Measurements from ENCODE around the gene CBX8. TPM values are rescaled to one million over a fixed set of nuclear protein-coding genes. Genes with fewer than 3 reads are reported as not detected.

CBX8 gene
- total and polyA plus RNA-seq, 4 donors: 4.8 to 9.3 (median 5.5) TPM

DNA sequence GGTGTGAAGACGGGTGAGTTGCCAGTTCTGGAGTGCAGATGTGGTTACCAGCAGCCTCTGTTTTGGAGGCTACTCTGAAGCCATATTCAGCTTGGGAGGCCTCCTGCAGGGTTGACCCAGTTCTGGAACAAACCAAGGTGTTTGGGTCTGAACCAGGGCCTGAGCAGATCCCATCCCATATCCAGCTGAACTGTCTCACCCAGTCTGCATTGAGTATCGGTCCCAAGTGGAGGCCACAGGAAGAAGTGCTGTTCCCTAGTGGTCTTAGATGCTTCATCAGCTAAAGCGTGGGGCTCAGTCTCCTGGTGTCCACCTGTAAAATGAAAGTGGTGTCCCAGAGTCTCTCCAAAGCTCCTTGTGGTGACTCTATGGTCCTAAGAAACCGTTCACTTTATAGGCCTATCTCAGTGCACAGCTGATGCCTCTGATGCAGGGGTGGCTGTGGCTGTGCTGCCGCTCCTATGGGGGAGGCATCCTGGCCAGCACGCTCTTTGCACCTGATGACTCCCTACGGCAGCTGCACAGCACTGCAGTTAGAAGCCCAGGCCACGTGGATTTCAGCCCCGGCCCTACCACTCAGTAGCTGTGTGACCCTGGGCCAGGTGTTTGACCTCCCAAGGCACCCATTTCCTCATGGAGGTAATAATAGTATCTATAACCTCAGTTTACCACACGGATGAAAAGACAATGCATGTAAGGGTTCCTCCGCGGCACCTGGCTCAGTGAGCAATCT lies 21.3 kb upstream of the CBX8 start:
- TF ChIP-seq, protein P1, sequence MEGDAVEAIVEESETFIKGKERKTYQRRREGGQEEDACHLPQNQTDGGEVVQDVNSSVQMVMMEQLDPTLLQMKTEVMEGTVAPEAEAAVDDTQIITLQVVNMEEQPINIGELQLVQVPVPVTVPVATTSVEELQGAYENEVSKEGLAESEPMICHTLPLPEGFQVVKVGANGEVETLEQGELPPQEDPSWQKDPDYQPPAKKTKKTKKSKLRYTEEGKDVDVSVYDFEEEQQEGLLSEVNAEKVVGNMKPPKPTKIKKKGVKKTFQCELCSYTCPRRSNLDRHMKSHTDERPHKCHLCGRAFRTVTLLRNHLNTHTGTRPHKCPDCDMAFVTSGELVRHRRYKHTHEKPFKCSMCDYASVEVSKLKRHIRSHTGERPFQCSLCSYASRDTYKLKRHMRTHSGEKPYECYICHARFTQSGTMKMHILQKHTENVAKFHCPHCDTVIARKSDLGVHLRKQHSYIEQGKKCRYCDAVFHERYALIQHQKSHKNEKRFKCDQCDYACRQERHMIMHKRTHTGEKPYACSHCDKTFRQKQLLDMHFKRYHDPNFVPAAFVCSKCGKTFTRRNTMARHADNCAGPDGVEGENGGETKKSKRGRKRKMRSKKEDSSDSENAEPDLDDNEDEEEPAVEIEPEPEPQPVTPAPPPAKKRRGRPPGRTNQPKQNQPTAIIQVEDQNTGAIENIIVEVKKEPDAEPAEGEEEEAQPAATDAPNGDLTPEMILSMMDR (IDR thresholded peaks at IDR 0.05; ENCODE audit: control extremely low read depth, extremely low read depth): no peak
- no peaks in the 10 kb centered on the region for H3K9me3 ChIP-seq (ENCODE audit: control insufficient read depth in 4 of 4, insufficient read depth in 3 of 4, low read length in 3 of 4)
- peaks cover 0 to 25% (median 22%) of the 10 kb centered on the region in 3 donors for H3K27me3 ChIP-seq (ENCODE audit: control insufficient read depth in 3 of 3, insufficient read depth in 3 of 3, low read length in 2 of 3)
- no peak overlapping the region for H3K27ac ChIP-seq (ENCODE audit: low read depth in 1 of 2, low read length in 1 of 2)
- ATAC-seq (ENCODE audit: insufficient read depth, low FRiP score): no peak
- WGBS, 2 donors: 93 to 95% methylated on average over 12 of the region's 12 CpGs
- H3K36me3 ChIP-seq (ENCODE audit: control insufficient read depth in 4 of 4, insufficient read depth in 4 of 4, low read length in 4 of 4): no peaks in the 10 kb centered on the region
- no peak overlapping the region for H3K4me3 ChIP-seq
- no peak for DNase-seq
- peaks cover 0 to 17% (median 4%) of the 10 kb centered on the region in 5 donors for H3K4me1 ChIP-seq (ENCODE audit: control insufficient read depth in 5 of 5, insufficient read depth in 5 of 5, low read length in 5 of 5)
- no peak overlapping the region for H3K9ac ChIP-seq (ENCODE audit: insufficient read depth in 1 of 2, low read length in 2 of 2)

DNA sequence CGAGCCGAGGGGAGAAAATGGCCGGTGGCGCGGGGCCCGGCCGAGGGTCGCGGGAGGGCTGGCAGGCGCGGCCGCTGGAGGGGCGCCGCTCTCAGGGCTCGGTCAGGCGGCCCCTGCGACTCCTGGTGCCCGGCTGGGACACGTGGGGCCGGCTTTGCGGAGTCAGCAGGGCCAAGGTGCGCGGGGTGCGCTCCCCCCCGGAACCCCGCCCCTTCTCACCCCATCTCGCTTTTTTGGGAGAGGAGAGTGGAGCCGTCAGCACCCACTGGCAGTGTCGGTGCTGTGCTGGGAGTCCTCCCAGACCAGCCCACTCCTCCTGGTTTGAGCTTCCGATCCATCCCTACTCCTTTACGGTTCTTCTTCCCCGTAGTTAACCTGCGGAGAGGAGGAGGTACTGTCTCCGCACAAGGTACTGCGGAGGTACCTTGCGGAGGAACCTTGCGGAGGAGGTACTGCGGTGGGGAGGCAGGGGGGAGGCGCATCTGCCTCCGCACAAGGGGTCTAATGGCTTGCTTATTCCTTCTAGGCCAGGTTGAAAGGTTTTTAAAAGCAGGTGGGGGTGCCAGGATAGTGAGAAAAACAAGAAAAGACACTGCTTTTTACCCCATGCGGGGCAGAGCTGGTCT lies 19.1 kb upstream of the CBX8 start:
- Histone ChIP-seq H3K9ac (ENCODE audit: insufficient read depth in 1 of 2, low read length in 2 of 2) (no peak overlapping the region), H3K27me3 (ENCODE audit: control insufficient read depth in 3 of 3, insufficient read depth in 3 of 3, low read length in 2 of 3) (peaks cover 4 to 38% (median 38%) of the 10 kb centered on the region in 3 donors), H3K4me3 (no peak overlapping the region), H3K9me3 (ENCODE audit: control insufficient read depth in 4 of 4, insufficient read depth in 3 of 4, low read length in 3 of 4) (no peaks in the 10 kb centered on the region), H3K4me1 (ENCODE audit: control insufficient read depth in 5 of 5, insufficient read depth in 5 of 5, low read length in 5 of 5) (peaks cover 0 to 35% (median 16%) of the 10 kb centered on the region in 5 donors), H3K36me3 (ENCODE audit: control insufficient read depth in 4 of 4, insufficient read depth in 4 of 4, low read length in 4 of 4) (no peaks in the 10 kb centered on the region), H3K27ac (ENCODE audit: low read depth in 1 of 2, low read length in 1 of 2) (no peak overlapping the region)
- DNase-seq: no peak
- no peak for ATAC-seq (ENCODE audit: insufficient read depth, low FRiP score)
- 48 to 51% methylated on average over 32 to 41 of the region's 41 CpGs for WGBS, 2 donors
- TF ChIP-seq, protein P1 (IDR thresholded peaks at IDR 0.05; ENCODE audit: control extremely low read depth, extremely low read depth): no peak

DNA sequence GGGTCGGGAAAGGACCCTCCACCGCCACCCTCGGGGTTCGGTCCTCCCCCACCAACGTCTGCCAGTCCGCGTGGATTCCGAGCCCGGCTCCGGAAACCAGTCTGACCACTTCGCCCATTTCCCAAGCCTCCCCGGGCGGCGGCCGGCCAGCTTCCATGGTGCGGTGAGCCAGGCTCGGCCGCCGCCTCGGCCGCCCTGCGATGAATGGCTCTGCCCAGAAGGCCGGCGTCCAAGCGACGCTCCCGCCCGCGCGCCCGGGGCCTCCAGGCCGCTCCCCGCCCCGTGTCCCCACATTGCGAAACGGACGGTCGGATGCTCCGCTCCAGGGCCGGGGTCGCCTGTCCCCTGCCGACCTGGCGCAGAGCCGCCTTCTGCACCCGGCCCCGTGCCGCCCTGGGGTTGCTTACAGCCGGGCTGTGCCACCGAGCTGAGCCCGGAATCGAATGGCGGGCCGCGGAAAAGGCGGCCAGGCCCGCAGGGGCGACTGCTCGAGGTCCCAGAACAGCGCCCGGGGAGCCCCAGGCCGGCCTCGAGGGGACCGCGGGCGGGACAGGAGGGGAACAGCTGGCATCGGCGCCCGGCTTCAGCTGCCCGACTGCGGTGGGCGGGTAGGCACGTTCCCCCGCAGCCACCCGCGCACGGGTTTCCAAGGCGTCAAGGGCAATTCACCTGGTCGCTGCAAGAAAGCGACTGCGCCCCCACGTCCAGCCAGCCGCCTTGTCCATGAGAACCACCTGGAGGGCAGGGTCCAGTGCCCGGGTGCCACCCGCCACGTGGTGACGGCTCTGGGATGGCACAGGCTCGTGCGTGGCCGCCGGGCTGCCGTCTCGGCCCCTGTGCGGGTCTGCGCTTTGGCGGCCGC lies 18.3 kb upstream of the CBX8 start:
- H3K4me3 ChIP-seq: no peak overlapping the region
- H3K4me1 ChIP-seq (ENCODE audit: control insufficient read depth in 5 of 5, insufficient read depth in 5 of 5, low read length in 5 of 5): peaks cover 0 to 35% (median 20%) of the 10 kb centered on the region in 5 donors

More for the DNA sequence above, 18.3 kb upstream of the CBX8 start:
- 3 to 5% methylated on average over 84 to 96 of the region's 96 CpGs for WGBS, 2 donors
- Histone ChIP-seq H3K36me3 (ENCODE audit: control insufficient read depth in 4 of 4, insufficient read depth in 4 of 4, low read length in 4 of 4) (no peaks in the 10 kb centered on the region), H3K27ac (ENCODE audit: low read depth in 1 of 2, low read length in 1 of 2) (no peak overlapping the region), H3K9ac (ENCODE audit: insufficient read depth in 1 of 2, low read length in 2 of 2) (no peak overlapping the region), H3K9me3 (ENCODE audit: control insufficient read depth in 4 of 4, insufficient read depth in 3 of 4, low read length in 3 of 4) (no peaks in the 10 kb centered on the region), H3K27me3 (ENCODE audit: control insufficient read depth in 3 of 3, insufficient read depth in 3 of 3, low read length in 2 of 3) (peaks cover 4 to 43% (median 42%) of the 10 kb centered on the region in 3 donors)
- TF ChIP-seq, protein P1 (IDR thresholded peaks at IDR 0.05; ENCODE audit: control extremely low read depth, extremely low read depth): no peak
- DNase-seq: peak in 2 of 3 donors; percentile 70 to 75
- ATAC-seq (ENCODE audit: insufficient read depth, low FRiP score): peak; percentile 35
